ENCODE data around the gene MTMR2. TPM values are rescaled to one million over a fixed set of nuclear protein-coding genes. Genes with fewer than 3 reads are reported as not detected.

The MTMR2 gene
- total and polyA plus RNA-seq, 2 donors (not counting 3 experiments of a cell fraction or from before 2014, with no cell fraction given) = 19.5 to 49.5 TPM

- H3K36me3 ChIP-seq (ENCODE audit: control insufficient read depth in 2 of 2, extremely low read depth in 1 of 2, insufficient read depth in 2 of 2, low read length in 2 of 2) = no peaks in the 10 kb centered on the region
- H2AFZ ChIP-seq (ENCODE audit: low read depth, low read length) = peak overlapping the region; percentile 93
- FAIRE-seq (peak; percentile 76), DNase-seq (ENCODE audit: low read depth, low spot score) (no peak)
- peaks cover 32% of the 10 kb centered on the region for H3K4me1 ChIP-seq (ENCODE audit: control insufficient read depth, extremely low read depth, insufficient read depth, low read length)
- no peaks in the 10 kb centered on the region for H4K20me1 ChIP-seq (replicated peaks; ENCODE audit: control insufficient read depth, extremely low read depth, insufficient read depth, low read length)
- intact Hi-C loops (cut with micrococcal nuclease) (loop anchor here (1.0 to 5.0 kb wide), 6 partner anchors 52 to 465 kb away; partner anchors contain the start of genes CCDC82, CEP57 and MAML2), dilution Hi-C loops (cut with MboI; ENCODE audit: extremely low pct_ligation_motif_present, low sequenced_read_pairs) (no loop called here)
- H3K4me3 ChIP-seq (replicated peaks in 1 of 3; ENCODE audit: insufficient read depth in 1 of 3, low read depth in 1 of 3, low read length in 3 of 3) = peak overlapping the region; percentile 92 to 99 (median 98)
- POLR2A ChIA-PET = interaction anchor here (0.9 kb wide), 1 partner anchor 419 kb away, joined by 3 read pairs; no protein-coding TSS in a partner anchor
- H3K9me3 ChIP-seq (replicated peaks; ENCODE audit: control insufficient read depth, insufficient read depth, low read length) = no peaks in the 10 kb centered on the region
- peak overlapping the region; percentile 100 for H3K9ac ChIP-seq (replicated peaks; ENCODE audit: extremely low read depth, insufficient read depth, low read length)
- BruUV-seq (replicated peaks) = TSS peak; percentile 74
- no peaks in the 10 kb centered on the region for H3K9me1 ChIP-seq (replicated peaks; ENCODE audit: control insufficient read depth, extremely low read depth, insufficient read depth, low read length)
- H3K27me3 ChIP-seq (ENCODE audit: control insufficient read depth in 2 of 2, insufficient read depth in 2 of 2, low read length in 2 of 2) = no peaks in the 10 kb centered on the region
- peak overlapping the region; percentile 75 for H3K27ac ChIP-seq (ENCODE audit: insufficient read depth, low read depth, low read length)
- peak overlapping the region; percentile 95 for H3K4me2 ChIP-seq (ENCODE audit: insufficient read depth, low read length)
- TF ChIP-seq GATA2 (IDR thresholded peaks at IDR 0.05; ENCODE audit: insufficient read depth, insufficient read length, low read depth, low read length) (peak; percentile 51), POLR2A (IDR thresholded peaks at IDR 0.05; ENCODE audit: low read depth, low read length) (no peak), MAX (IDR thresholded peaks at IDR 0.05; ENCODE audit: insufficient read depth, insufficient read length) (no peak), EZH2 (IDR thresholded peaks at IDR 0.05; ENCODE audit: borderline replicate concordance, low read depth, low read length, severe bottlenecking) (no peak), POLR2AphosphoS5 (IDR thresholded peaks at IDR 0.05; ENCODE audit: insufficient read depth, low read depth, low read length) (no peak), MYC (IDR thresholded peaks at IDR 0.05; ENCODE audit: low read depth, low read length) (no peak), CTCF (IDR thresholded peaks at IDR 0.05; ENCODE audit: extremely low read depth in 1 of 2, insufficient read depth in 1 of 2, low read depth in 1 of 2, low read length in 2 of 2) (no peak), JUN (IDR thresholded peaks at IDR 0.05; ENCODE audit: borderline replicate concordance, insufficient read depth, insufficient read length, low read depth) (no peak)
- H3K79me2 ChIP-seq (ENCODE audit: control insufficient read depth, insufficient read depth, low read length) = peaks cover 45% of the 10 kb centered on the region
- CTCF ChIA-PET = interaction anchor here (0.7 to 1.7 kb wide), 5 partner anchors 24 to 418 kb away, joined by 3 to 4 read pairs (median 3); partner anchors contain the start of gene MAML2
These were observed 480 bp upstream of the MTMR2 start for GRCh38 chr11:95924414-95924760.

Measured in endothelial cell of umbilical vein (primary cell).